ENCODE measurements around the gene TRIP4.

TRIP4 gene

DNA sequence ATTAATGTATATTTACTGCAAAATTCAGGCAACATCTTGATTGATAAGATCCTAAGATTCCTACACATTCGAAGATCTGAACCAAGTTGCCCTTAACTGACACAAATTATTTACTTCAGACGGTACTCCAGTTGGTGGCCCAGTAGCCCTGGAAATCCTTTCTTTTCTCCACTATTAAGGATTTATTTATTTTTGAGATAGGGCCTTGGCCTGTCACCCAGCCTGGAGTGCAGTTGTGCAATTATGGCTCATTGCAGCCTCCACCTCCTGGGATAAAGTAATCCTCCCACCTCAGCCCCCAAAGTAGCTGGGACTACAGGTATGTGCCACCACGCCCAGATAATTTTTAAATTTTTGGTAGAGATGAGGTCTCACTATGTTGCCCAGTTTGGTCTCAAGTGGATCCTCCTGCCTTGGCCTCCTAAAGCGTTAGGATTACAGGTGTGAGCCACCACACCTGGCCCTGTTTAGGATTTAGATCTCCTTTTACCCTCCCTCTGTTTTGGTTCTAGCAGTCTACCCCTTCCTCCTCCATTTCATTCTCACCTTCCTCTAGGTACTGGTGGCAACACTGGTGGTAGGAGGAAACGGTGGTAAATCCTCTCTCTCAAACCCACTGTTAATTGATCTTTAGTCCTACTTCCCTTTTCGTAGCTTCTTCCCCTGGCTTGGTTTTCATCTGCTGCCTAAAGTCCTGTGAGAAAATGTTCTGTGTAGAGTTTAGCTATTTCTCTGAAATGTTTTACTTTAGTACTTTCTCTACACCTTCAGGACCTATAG lies 60.1 kb downstream of the TRIP4 start:
- no peak for DNase-seq (ENCODE audit: low read depth in 2 of 2)

DNA sequence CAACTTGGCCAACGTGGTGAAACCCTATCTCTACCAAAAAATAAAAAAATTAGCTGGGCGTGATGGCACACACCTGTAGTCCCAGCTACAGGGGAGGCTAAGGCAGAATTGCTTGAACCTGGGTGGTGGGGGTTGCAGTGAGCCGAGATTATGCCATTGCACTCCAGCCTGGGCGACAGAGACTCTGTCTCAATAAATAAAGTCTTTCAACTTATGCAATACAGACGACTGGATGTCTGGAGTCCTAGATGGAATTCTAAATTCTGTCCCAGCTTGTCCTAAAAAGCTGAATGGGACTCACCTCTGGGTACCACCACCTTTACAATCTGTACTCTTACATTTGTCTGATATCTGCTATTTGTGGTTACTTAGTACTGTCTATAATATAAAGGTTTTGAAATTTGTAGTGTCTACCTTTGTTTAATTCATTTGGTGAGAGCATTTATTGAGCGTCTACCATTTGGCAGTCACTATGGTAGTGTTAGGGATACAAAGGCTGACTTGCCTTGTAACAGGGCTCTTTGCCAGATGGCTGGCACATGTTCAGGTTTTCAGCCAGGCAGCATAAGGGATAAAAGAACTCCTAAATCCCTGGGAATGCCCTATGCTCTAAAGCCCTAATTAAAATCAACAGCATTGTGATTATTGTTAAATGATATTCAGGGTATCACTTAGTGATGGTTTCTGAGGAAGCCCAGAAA lies 65.5 kb downstream of the TRIP4 start:
- DNase-seq (ENCODE audit: low read depth in 2 of 2), result no peak

GRCh38 chr15:64453689-64454037 lies 66.0 kb downstream of the TRIP4 start:
- DNase-seq (ENCODE audit: low read depth in 2 of 2), result no peak

DNA sequence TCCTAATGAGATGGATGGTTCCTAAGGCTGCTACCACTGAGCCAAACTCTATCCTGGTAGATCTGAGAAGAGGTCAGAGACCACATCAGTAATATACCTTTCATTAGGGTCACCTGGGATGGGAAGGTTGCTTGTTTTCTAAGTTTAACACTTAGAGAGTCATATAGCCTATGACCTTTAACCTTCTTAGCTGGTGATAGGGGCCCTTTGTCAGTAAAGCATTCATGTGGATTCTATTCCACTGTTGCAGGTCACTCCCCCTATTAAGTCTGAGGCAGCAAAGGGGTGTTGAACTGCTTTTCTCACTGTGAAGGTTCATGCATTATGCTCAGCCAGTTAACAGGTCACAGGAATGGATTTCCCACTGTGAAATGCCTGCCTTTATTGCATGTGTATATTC lies 66.6 kb downstream of the TRIP4 start:
- DNase-seq (ENCODE audit: low read depth in 2 of 2), result no peak

GRCh38 chr15:64455961-64456371 lies 68.3 kb downstream of the TRIP4 start:
- no peak for DNase-seq (ENCODE audit: low read depth in 2 of 2)

DNA sequence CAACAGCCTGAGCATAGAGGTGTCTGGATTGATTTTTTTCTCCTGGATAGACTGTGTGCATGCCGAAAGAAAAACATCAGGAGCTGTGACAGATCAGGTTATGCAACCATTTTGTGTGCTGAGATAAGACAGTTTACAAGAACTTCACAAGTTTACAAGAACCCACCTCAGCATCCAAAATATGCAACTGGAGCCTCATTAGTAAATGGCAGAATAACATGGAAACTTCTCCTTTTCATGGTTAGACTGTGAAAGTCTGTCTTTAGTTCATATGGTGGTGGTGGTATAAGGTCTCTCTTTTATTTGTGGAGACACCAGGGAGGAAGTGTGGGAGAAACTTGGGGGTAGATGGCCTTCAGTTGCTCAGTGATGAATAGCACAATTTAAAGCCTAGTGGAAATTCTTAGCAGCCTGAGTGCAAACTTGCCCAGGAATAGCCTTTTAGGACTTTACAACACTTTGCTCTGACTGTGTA lies 69.0 kb downstream of the TRIP4 start:
- DNase-seq (ENCODE audit: low read depth in 2 of 2), result no peak

DNA sequence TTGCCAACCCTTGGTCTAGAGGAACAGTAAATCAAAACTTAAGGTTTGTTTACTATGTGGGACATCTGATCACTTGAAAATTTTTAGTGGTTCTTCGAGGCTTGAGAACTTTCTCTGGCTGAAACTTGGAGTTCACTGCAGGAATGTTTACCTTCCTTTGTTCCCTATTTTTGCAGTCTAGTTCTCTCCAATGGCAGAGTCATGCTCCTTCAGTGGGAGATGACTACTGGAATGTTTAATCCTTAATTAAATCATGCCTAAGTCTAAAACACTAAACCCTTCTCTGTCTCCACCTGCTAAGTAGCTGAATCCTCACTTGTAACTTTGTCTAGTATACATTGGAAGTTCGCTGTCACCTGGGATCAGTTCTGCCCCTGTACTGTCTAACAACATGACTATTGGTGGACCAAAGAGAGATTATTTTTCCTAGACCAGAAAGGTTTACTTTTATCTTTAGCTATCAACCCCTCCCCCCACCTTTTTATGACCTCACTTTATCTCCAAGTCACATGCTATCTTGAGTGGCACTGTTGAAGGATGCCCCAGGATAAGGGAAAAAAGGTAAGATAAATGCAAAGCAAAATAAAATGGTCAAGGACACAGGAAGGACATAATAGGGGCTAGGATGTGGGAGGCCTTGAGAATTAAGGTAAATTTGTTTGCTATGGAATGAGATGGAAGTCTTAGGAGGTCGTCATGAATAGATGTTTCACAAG lies 71.6 kb downstream of the TRIP4 start:
- no peak for DNase-seq (ENCODE audit: low read depth in 2 of 2)

- DNase-seq (ENCODE audit: low read depth in 2 of 2), result peak; percentile 85 to 86
These were observed 72.6 kb downstream of the TRIP4 start, which contains the start of gene ZNF609 for GRCh38 chr15:64460206-64460723. ZNF609 (plus strand) TSS chr15:64460578; CDS start chr15:64499420, 38,842 bp downstream.

DNA sequence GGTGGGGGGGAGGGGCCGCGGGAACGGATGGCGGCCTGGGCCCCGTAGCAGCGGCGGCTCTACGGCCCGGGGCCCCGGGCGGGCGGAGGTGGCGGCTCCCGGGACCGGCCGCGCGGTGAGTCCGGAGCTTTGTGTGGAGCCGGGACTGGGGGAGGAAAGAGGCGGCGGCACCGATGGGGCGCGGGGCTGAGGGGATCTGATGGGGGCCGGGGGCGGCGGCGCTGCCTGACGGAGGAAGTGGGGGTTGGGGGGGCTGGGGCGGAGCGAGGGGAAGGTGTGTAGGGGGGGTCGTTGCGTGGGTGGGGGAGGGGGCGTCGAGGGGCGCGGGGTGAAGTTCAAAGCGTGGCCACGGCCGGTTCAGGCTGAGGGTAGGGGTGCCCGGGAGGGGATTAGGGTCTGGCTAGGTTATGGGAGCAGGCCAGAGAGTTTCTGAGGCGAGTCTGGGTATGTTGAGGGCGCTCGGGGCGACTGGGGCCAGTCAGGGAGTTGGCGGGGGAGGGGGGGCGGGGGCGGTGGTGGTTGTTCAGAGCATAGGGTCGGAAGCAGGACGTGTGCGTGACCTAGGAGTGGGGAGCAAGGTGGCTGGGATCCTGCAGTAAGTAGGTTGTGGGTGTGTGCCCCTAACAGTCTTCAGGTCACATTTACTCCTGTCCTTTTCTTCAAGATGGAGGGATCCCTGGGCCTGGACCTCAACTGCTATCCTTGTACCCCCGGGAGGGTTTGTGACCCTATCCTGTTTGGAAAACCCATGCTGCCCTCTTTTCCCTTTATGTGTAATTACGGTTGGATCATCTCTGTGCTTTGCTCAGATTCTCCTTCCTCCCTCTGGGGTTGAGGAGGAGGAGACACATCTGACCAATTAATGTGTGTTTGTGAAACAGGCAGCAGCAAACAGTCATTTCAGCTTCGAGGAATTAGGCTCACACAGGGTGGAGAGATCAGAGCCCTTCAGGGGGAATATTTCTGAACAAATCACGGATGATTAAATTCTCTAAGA lies 73.4 kb downstream of the TRIP4 start:
- DNase-seq (ENCODE audit: low read depth in 2 of 2), result peak in 1 of 2 donors; percentile 28

DNA sequence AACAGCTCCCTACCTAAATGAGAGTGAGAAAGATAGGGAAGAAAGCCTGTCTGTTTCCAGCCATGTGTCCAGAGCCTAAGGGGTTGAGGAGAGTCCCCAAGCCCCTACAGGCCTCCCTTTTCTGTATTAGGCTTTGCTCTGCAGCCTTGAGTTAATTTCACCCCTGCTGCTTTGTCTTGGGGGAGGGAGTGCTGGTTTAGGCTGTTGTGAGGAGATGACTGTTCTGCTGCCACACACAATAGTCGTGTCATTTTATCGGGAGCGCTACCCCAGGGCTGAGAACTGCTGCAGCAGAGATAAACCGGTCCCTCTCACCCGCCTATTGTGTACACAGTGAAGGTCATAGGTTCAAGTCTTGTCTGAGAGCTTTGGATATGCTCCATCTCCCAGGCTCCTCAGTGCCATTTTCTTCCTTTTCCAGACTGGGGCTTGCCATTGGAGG lies 74.1 kb downstream of the TRIP4 start:
- no peak for DNase-seq (ENCODE audit: low read depth in 2 of 2)

DNA sequence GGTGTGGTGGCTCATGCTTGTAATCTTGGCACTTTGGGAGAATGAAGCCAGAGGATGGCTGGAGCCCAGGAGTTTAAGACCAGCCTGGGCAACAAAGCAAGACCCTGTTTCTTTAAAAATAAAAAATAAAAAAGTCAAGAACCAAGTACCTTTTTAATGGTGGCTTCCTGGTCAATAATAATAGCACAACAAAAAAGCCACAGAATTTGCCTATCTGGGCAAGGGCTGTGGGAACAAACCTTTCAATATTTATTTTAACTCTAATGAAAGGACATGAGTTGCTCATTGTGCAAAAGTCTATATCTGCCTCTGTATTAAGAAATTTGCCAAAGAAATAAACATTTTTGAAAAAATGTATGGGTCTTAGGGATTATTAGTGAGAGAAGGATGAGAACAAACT lies 74.9 kb downstream of the TRIP4 start:
- DNase-seq (ENCODE audit: low read depth in 2 of 2), result no peak

DNA sequence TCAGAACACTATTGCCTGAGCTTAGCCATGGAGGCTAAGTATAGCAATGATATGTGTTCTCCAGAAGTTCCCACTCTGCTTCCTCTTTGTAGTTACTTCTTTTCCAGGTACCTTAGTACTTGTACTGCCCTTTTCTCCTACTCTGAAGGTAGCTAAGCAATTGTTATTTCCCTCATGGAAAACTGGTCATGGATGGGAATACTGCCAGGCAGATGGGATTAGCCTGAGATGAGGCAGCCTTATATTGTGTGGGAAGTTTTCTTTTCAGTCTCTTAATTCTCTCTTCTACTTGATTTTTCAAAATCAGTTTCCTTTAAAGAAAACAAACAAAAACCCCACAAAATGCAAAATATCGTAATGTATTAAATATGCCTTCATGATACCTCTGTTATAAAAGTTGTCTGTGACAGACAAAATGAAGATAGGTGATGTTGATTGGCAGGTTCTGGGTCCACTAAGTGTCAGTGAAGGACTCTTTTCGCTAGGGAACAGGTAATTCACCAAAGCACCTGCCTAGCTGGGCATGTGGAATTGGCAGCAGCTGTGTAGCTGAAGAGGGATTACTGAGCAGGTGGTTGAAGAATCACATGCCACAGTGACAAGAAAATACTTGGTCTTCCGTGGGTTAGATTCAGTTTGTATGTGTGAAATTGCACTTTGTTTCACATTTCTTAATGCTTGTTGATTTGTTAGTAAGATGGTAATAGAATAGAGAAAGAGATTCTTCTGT lies 76.8 kb downstream of the TRIP4 start:
- DNase-seq (ENCODE audit: low read depth in 2 of 2), result no peak

DNA sequence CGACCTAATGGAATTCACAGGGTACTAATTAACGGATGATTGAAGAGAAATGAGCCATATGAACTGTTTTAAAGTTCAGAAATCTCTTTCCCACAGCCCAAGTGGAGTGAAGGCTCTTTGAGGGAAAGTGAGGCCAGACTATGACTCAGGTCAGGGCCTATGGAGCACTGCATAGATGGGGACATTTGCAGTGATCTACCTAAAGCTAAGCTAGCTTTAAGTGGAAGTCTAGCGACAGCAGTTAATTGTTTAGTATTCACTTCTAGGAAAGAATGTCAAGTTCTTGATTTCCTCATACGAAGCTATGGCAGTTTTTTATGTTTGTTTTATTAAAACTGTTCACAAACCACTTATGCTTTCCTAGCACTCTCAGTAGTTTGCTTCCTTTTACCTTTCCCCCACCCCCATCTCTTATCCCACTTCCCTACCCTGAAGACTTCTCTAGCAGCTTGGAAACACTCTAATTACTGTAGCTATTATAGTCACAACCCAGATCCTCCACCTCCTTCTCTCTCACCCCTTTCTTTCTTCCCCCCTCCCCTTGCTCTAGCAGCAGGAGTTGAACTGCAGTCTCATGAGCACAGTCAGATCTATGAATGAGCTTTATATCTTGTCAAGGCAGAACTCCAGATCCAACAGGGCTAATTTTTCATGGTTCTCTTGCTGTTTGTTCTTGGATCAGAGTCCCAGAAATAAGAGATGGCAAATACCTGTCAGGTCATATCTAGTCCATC lies 78.9 kb downstream of the TRIP4 start:
- no peak for DNase-seq (ENCODE audit: low read depth in 2 of 2)

- DNase-seq (ENCODE audit: low read depth in 2 of 2), result no peak
These were observed 84.5 kb downstream of the TRIP4 start for GRCh38 chr15:64472161-64472560.

- no peak for DNase-seq (ENCODE audit: low read depth in 2 of 2)
These were observed 87.2 kb downstream of the TRIP4 start for GRCh38 chr15:64474846-64475245.

DNA sequence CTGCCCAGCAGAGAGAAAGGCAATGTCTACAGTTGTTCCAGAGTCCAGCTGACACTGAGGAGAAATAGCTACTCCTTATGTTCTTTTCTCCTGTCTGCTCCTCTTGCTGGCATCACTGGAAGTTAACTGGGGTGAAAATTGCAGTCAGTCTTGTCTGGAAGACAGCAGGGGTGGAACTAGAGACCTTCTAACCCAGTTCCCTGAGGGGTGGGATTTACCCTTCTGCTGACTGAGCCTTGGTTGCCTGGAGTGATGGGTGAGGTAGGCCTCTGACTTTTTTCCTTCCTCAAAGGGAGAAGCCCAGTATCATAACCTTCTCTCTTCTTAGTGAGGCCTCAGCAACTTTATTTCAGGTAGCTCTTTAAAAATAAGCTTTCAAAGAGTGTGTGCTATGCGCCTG lies 88.9 kb downstream of the TRIP4 start:
- no peak for DNase-seq (ENCODE audit: low read depth in 2 of 2)

DNA sequence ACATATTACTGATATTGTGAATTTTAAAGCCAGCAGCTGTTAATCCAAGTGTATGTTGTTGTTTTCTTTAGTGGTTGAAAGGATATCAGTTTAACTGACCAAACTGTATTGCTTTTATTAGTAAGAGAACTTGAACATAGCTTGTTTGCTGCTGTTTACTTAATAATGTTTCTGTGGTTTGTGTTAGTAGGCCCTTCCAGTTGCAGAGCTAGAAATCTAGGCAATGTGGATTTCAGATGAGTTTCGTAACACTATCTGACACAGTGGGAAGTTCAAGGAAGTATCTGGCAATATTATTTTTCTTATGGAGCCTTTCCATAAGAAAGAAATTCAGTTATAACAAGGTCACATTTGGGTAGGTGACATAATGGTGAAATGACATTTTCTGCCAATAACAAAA lies 91.2 kb downstream of the TRIP4 start:
- DNase-seq (ENCODE audit: low read depth in 2 of 2), result no peak

DNA sequence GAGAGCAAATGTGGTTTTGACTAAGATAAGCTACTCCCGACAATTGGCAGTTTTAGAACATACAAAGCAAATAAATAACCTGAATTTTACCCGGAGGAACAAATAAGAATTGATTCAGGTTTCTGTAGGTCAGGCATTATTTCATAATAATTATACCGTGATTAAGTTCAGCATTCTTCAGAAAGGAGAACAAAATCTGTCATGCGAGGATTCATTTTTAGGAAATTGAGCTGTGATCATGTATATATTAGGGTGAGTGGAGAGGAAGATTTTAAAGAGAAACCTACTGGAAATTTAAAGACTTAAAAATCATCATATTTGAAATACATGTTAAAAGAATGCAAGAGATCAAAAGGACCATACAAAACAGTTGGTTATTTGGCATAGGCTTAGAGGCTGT lies 93.3 kb downstream of the TRIP4 start:
- no peak for DNase-seq (ENCODE audit: low read depth in 2 of 2)

GRCh38 chr15:64483749-64484148 lies 96.1 kb downstream of the TRIP4 start:
- DNase-seq (ENCODE audit: low read depth in 2 of 2), result no peak

DNA sequence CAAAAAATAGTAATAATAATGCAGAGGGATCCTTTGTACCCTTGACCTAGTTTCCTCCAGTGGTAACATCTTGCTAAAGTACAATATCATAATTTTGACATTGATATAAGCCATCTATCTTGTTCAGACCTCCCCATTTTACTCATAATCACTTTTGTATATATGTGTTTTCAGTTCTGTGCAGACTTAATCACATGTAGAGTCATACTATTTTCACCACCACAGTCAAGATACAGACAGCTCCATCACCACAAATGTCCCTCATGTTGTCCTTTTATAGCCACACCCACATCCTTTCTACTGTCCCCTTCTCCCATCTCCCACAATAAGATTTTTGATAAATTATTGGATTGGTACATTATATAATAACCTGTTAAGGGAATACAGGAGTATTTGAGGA lies 98.2 kb downstream of the TRIP4 start:
- no peak for DNase-seq (ENCODE audit: low read depth in 2 of 2)
